CD4-positive, alpha-beta T cell treated with Interferon gamma for 1 hour (primary cell): ENCODE measurements around the gene FOXP1.
A peak's percentile ranks its signal among the peaks of the same experiment; 100 is the strongest.

Experiments
- DNase-seq: peaks from one replicate; pipeline ENCODE4 v3.0.0-alpha.2; 2020

FOXP1 gene

GRCh38 chr3:71299160-71299559, 284.4 kb downstream of the FOXP1 start:
- peak; percentile 20 for DNase-seq

- no peak for DNase-seq
Observed at GRCh38 chr3:71294919-71295318, 288.6 kb downstream of the FOXP1 start.

- DNase-seq: no peak
Observed at GRCh38 chr3:71290301-71290700, 293.2 kb downstream of the FOXP1 start.

GRCh38 chr3:71288269-71288930, 295.1 kb downstream of the FOXP1 start:
- no peak for DNase-seq

GRCh38 chr3:71285086-71285485, 298.4 kb downstream of the FOXP1 start:
- DNase-seq: no peak

- DNase-seq: no peak
Observed at GRCh38 chr3:71282976-71283375, 300.6 kb downstream of the FOXP1 start.

- no peak for DNase-seq
Observed at GRCh38 chr3:71281280-71281679, 302.2 kb downstream of the FOXP1 start.

GRCh38 chr3:71277341-71277740, 306.2 kb downstream of the FOXP1 start:
- DNase-seq: no peak

GRCh38 chr3:71276531-71276930, 307.0 kb downstream of the FOXP1 start:
- no peak for DNase-seq

- DNase-seq: no peak
Observed at GRCh38 chr3:71273453-71273852, 310.1 kb downstream of the FOXP1 start.

GRCh38 chr3:71271596-71271995, 311.9 kb downstream of the FOXP1 start:
- DNase-seq: no peak

- no peak for DNase-seq
Observed at GRCh38 chr3:71269906-71270305, 313.6 kb downstream of the FOXP1 start.

GRCh38 chr3:71268462-71268999, 315.0 kb downstream of the FOXP1 start:
- no peak for DNase-seq

- no peak for DNase-seq
Observed at GRCh38 chr3:71266875-71267274, 316.7 kb downstream of the FOXP1 start.

- DNase-seq: no peak
Observed at GRCh38 chr3:71265365-71265915, 318.1 kb downstream of the FOXP1 start.

GRCh38 chr3:71264840-71265239, 318.7 kb downstream of the FOXP1 start:
- DNase-seq: no peak

GRCh38 chr3:71262364-71263265, 320.9 kb downstream of the FOXP1 start:
- DNase-seq: no peak

- DNase-seq: no peak
Observed at GRCh38 chr3:71260782-71261181, 322.7 kb downstream of the FOXP1 start.

GRCh38 chr3:71258526-71258925, 325.0 kb downstream of the FOXP1 start:
- no peak for DNase-seq

GRCh38 chr3:71258116-71258515, 325.4 kb downstream of the FOXP1 start:
- DNase-seq: no peak

GRCh38 chr3:71255498-71255897, 328.0 kb downstream of the FOXP1 start:
- DNase-seq: no peak

- DNase-seq: no peak
Observed at GRCh38 chr3:71254281-71255057, 329.1 kb downstream of the FOXP1 start.

GRCh38 chr3:71253169-71253568, 330.4 kb downstream of the FOXP1 start:
- DNase-seq: no peak
